ENCODE results near the gene DUSP3. TPM values are rescaled to one million over a fixed set of nuclear protein-coding genes. Genes with fewer than 3 reads are reported as not detected.

DUSP3 gene
- total RNA-seq, 2 experiments from 2014 or later = 10.6 to 12.6 TPM

- CTCF ChIA-PET = no interaction called here
- Histone ChIP-seq H3K27ac (ENCODE audit: low read depth in 1 of 2, low read length in 2 of 2) (no peak overlapping the region), H3K36me3 (ENCODE audit: insufficient read depth, low read length) (peaks cover 14% of the 10 kb centered on the region), H3K9me3 (ENCODE audit: control insufficient read depth in 1 of 2, insufficient read depth in 1 of 2, low read length in 2 of 2) (no peaks in the 10 kb centered on the region), H3K4me1 (ENCODE audit: insufficient read depth, low read length) (no peaks in the 10 kb centered on the region), H3K4me3 (ENCODE audit: low read length) (no peak overlapping the region), H3K27me3 (ENCODE audit: control insufficient read depth in 1 of 2, insufficient read depth in 2 of 2, low read length in 2 of 2) (no peaks in the 10 kb centered on the region)
- no peak for TF ChIP-seq CTCF (IDR thresholded peaks at IDR 0.05)
- no peaks in the 10 kb centered on the region for H3K27me3 Mint-ChIP-seq
- H3K27ac Mint-ChIP-seq = no peak overlapping the region
- no peaks in the 10 kb centered on the region for H3K4me1 Mint-ChIP-seq (ENCODE audit: low read depth)
- H3K9me3 Mint-ChIP-seq = no peaks in the 10 kb centered on the region
- DNase-seq (no peak), ATAC-seq (ENCODE audit: poor library complexity) (no peak)
- H3K4me3 Mint-ChIP-seq = no peak overlapping the region
- intact Hi-C loops (cut with DNase I, micrococcal nuclease) = loop anchor here in 1 of 2 experiments (10.0 kb wide), 2 partner anchors 375 to 735 kb away; partner anchors contain the start of genes ARL4D and GPATCH8
- H3K36me3 Mint-ChIP-seq (ENCODE audit: low read depth) = peaks cover 41% of the 10 kb centered on the region
- POLR2A ChIA-PET = no interaction called here
These were observed 8.9 kb downstream of the DUSP3 start for GRCh38 chr17:43769859-43770258.

- H3K27me3 Mint-ChIP-seq = no peaks in the 10 kb centered on the region
- H3K9me3 Mint-ChIP-seq = no peaks in the 10 kb centered on the region
- peaks cover 14% of the 10 kb centered on the region for H3K36me3 ChIP-seq (ENCODE audit: insufficient read depth, low read length)
- no peak for DNase-seq
- H3K4me3 Mint-ChIP-seq = no peak overlapping the region
- ChIA-PET POLR2A (no interaction called here), CTCF (no interaction called here)
- H3K4me1 ChIP-seq (ENCODE audit: insufficient read depth, low read length) = no peaks in the 10 kb centered on the region
- H3K4me3 ChIP-seq (ENCODE audit: low read length) = no peak overlapping the region
- no peaks in the 10 kb centered on the region for H3K9me3 ChIP-seq (ENCODE audit: control insufficient read depth in 1 of 2, insufficient read depth in 1 of 2, low read length in 2 of 2)
- H3K27ac Mint-ChIP-seq = no peak overlapping the region
- intact Hi-C loops (cut with DNase I, micrococcal nuclease) = no loop called here
- no peak for TF ChIP-seq CTCF (IDR thresholded peaks at IDR 0.05)
- no peak overlapping the region for H3K27ac ChIP-seq (ENCODE audit: low read depth in 1 of 2, low read length in 2 of 2)
- H3K4me1 Mint-ChIP-seq (ENCODE audit: low read depth) = no peaks in the 10 kb centered on the region
- H3K27me3 ChIP-seq (ENCODE audit: control insufficient read depth in 1 of 2, insufficient read depth in 2 of 2, low read length in 2 of 2) = no peaks in the 10 kb centered on the region
- ATAC-seq (ENCODE audit: poor library complexity) = no peak
- H3K36me3 Mint-ChIP-seq (ENCODE audit: low read depth) = peaks cover 41% of the 10 kb centered on the region
These were observed 9.4 kb downstream of the DUSP3 start for GRCh38 chr17:43769426-43769825.

GRCh38 chr17:43768943-43769342 lies 9.8 kb downstream of the DUSP3 start:
- Mint-ChIP-seq H3K9me3 (no peaks in the 10 kb centered on the region), H3K4me3 (no peak overlapping the region), H3K36me3 (ENCODE audit: low read depth) (peaks cover 41% of the 10 kb centered on the region), H3K4me1 (ENCODE audit: low read depth) (no peaks in the 10 kb centered on the region), H3K27ac (no peak overlapping the region), H3K27me3 (no peaks in the 10 kb centered on the region)
- no peaks in the 10 kb centered on the region for H3K4me1 ChIP-seq (ENCODE audit: insufficient read depth, low read length)
- no peaks in the 10 kb centered on the region for H3K9me3 ChIP-seq (ENCODE audit: control insufficient read depth in 1 of 2, insufficient read depth in 1 of 2, low read length in 2 of 2)
- no peak overlapping the region for H3K4me3 ChIP-seq (ENCODE audit: low read length)
- CTCF ChIA-PET = no interaction called here
- intact Hi-C loops (cut with DNase I, micrococcal nuclease) = no loop called here
- no peak for DNase-seq
- no peaks in the 10 kb centered on the region for H3K27me3 ChIP-seq (ENCODE audit: control insufficient read depth in 1 of 2, insufficient read depth in 2 of 2, low read length in 2 of 2)
- no peak for ATAC-seq (ENCODE audit: poor library complexity)
- no peak overlapping the region for H3K27ac ChIP-seq (ENCODE audit: low read depth in 1 of 2, low read length in 2 of 2)
- TF ChIP-seq CTCF (IDR thresholded peaks at IDR 0.05) = no peak
- POLR2A ChIA-PET = no interaction called here
- H3K36me3 ChIP-seq (ENCODE audit: insufficient read depth, low read length) = peaks cover 14% of the 10 kb centered on the region

Measured in CD4-positive, alpha-beta T cell (primary cell).